Measurements from ENCODE around the gene HS2ST1. TPM values are rescaled to one million over a fixed set of nuclear protein-coding genes. Genes with fewer than 3 reads are reported as not detected.

HS2ST1 gene
- total and polyA plus RNA-seq, 9 donors, result 11.5 to 31.6 (median 21.8) TPM

GRCh38 chr1:87111659-87112371, 197.4 kb downstream of the HS2ST1 start:
- H3K4me1 ChIP-seq (ENCODE audit: insufficient read depth), result no peaks in the 10 kb centered on the region
- no peaks in the 10 kb centered on the region for H3K9me3 ChIP-seq
- H3K36me3 ChIP-seq, result no peaks in the 10 kb centered on the region
- no peak for DNase-seq
- TF ChIP-seq POLR2A (IDR thresholded peaks at IDR 0.05), result no peak
- no peaks in the 10 kb centered on the region for H3K27me3 ChIP-seq
- WGBS, 3 donors, result 69 to 77% (median 75%) methylated on average over 5 of the region's 5 CpGs
- no peak overlapping the region for H3K4me3 ChIP-seq
- intact Hi-C loops (cut with DNase I), result no loop called here
- no peak overlapping the region for H3K27ac ChIP-seq

- TF ChIP-seq EP300 (IDR thresholded peaks at IDR 0.05) (no peak), CTCF (IDR thresholded peaks at IDR 0.05) (no peak)
- no peak for DNase-seq
- Histone ChIP-seq H3K9me3 (no peaks in the 10 kb centered on the region), H3K27ac (no peak overlapping the region), H3K4me3 (no peak overlapping the region), H3K36me3 (no peaks in the 10 kb centered on the region), H3K27me3 (no peaks in the 10 kb centered on the region), H3K4me1 (ENCODE audit: insufficient read depth) (no peaks in the 10 kb centered on the region)
- WGBS, 3 donors, result 72 to 78% (median 77%) methylated on average over 5 of the region's 5 CpGs
- intact Hi-C loops (cut with DNase I), result no loop called here
Measured at GRCh38 chr1:87113313-87113712, 198.9 kb downstream of the HS2ST1 start.

- no peaks in the 10 kb centered on the region for H3K36me3 ChIP-seq
- H3K27me3 ChIP-seq, result no peaks in the 10 kb centered on the region
- no peak overlapping the region for H3K27ac ChIP-seq
- 51 to 63% (median 61%) methylated on average over 3 of the region's 3 CpGs for WGBS, 3 donors
- intact Hi-C loops (cut with DNase I), result no loop called here
- no peak overlapping the region for H3K4me3 ChIP-seq
- H3K4me1 ChIP-seq (ENCODE audit: insufficient read depth), result no peaks in the 10 kb centered on the region
- no peak for TF ChIP-seq EP300 (IDR thresholded peaks at IDR 0.05)
- no peak for TF ChIP-seq POLR2A (IDR thresholded peaks at IDR 0.05)
- no peak for TF ChIP-seq CTCF (IDR thresholded peaks at IDR 0.05)
- no peak for DNase-seq
- no peaks in the 10 kb centered on the region for H3K9me3 ChIP-seq
Measured at GRCh38 chr1:87115317-87115890, 201.0 kb downstream of the HS2ST1 start.

GRCh38 chr1:87115891-87116290, 201.5 kb downstream of the HS2ST1 start:
- intact Hi-C loops (cut with DNase I), result no loop called here
- no peak overlapping the region for H3K4me3 ChIP-seq
- H3K9me3 ChIP-seq, result no peaks in the 10 kb centered on the region
- H3K27ac ChIP-seq, result no peak overlapping the region
- DNase-seq, result no peak
- H3K36me3 ChIP-seq, result no peaks in the 10 kb centered on the region
- H3K4me1 ChIP-seq (ENCODE audit: insufficient read depth), result no peaks in the 10 kb centered on the region
- TF ChIP-seq POLR2A (IDR thresholded peaks at IDR 0.05), result no peak
- no peak for TF ChIP-seq EP300 (IDR thresholded peaks at IDR 0.05)
- no peak for TF ChIP-seq CTCF (IDR thresholded peaks at IDR 0.05)
- 25 to 40% (median 26%) methylated on average over 3 of the region's 3 CpGs for WGBS, 3 donors
- H3K27me3 ChIP-seq, result no peaks in the 10 kb centered on the region

GRCh38 chr1:87117761-87118368, 203.4 kb downstream of the HS2ST1 start:
- WGBS, 3 donors, result 63 to 72% (median 68%) methylated on average over 7 of the region's 7 CpGs
- TF ChIP-seq EP300 (IDR thresholded peaks at IDR 0.05), result no peak
- no peak for TF ChIP-seq POLR2A (IDR thresholded peaks at IDR 0.05)
- TF ChIP-seq CTCF (IDR thresholded peaks at IDR 0.05), result no peak
- H3K9me3 ChIP-seq, result no peaks in the 10 kb centered on the region
- H3K4me1 ChIP-seq (ENCODE audit: insufficient read depth), result no peaks in the 10 kb centered on the region
- DNase-seq, result no peak
- no peaks in the 10 kb centered on the region for H3K36me3 ChIP-seq
- no peaks in the 10 kb centered on the region for H3K27me3 ChIP-seq
- intact Hi-C loops (cut with DNase I), result no loop called here
- no peak overlapping the region for H3K4me3 ChIP-seq
- H3K27ac ChIP-seq, result no peak overlapping the region

Measured in ovary (tissue), 9 donors.